NT2/D1 (cell line): ENCODE measurements around the gene SLC16A12.

Source experiments
- DNase-seq: peaks from one replicate; pipeline ENCODE4 v3.0.0-alpha.2; 2011; ENCODE audit warnings: low read depth, low spot score
- H3K27me3 ChIP-seq: 2 replicates; pipeline ENCODE4 v1.6.0; 2011; ENCODE audit warnings: mild to moderate bottlenecking; ENCODE audit not compliant: insufficient read length, insufficient read depth
- H3K36me3 ChIP-seq: 2 replicates; pipeline ENCODE4 v1.6.1; 2011; ENCODE audit warnings: mild to moderate bottlenecking, low read length, mixed read lengths; ENCODE audit not compliant: insufficient read depth, insufficient read length
- H3K4me1 ChIP-seq: 2 replicates; pipeline ENCODE4 v1.5.1; 2011; ENCODE audit not compliant: insufficient read depth, insufficient read length
- H3K4me3 ChIP-seq: 2 replicates; pipeline ENCODE4 v1.5.1; 2011; ENCODE audit warnings: low read depth; ENCODE audit not compliant: insufficient read length
- H3K9ac ChIP-seq: 2 replicates; pipeline ENCODE4 v1.6.0; 2011; ENCODE audit warnings: low read depth; ENCODE audit not compliant: insufficient read length
- H3K9me3 ChIP-seq: 2 replicates; pipeline ENCODE4 v1.5.1; 2011; ENCODE audit warnings: mild to moderate bottlenecking, low read length; ENCODE audit not compliant: insufficient read depth
- SUZ12 ChIP-seq: IDR thresholded peaks from 2 replicates; pipeline ENCODE4 v1.6.1; 2011; ENCODE audit not compliant: insufficient read length, insufficient read depth; ENCODE audit errors: extremely low read depth
- YY1 ChIP-seq: IDR thresholded peaks from 2 replicates; pipeline ENCODE4 v1.6.1; 2011; ENCODE audit not compliant: insufficient read length, insufficient read depth
- ZNF274 ChIP-seq: IDR thresholded peaks from 2 replicates; pipeline ENCODE4 v1.6.1; 2011; ENCODE audit warnings: mild to moderate bottlenecking, low read depth, low read length

The SLC16A12 gene

DNA sequence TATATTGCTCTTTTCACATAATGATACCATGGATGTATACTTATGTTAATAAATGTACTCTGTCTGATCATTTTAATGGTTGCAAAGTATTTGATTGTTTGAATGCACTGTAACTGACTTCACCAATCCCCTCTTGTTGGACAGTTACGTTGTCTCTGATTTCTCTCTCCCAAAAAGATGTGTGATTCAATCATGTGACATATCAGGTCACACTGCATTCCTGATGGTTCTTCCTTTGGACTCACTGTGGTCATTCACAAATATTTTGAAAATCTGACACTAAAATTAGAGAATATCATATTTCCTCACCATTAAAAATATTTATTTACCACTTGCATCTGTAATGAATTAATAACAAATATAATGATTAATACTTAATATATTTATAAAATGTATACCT, 22.2 kb downstream of the SLC16A12 start:
- no peak overlapping the region for H3K9ac ChIP-seq

GRCh38 chr10:89505640-89506275, 29.6 kb downstream of the SLC16A12 start:
- Histone ChIP-seq H3K4me3 (no peak overlapping the region), H3K36me3 (no peaks in the 10 kb centered on the region), H3K9ac (no peak overlapping the region), H3K9me3 (no peaks in the 10 kb centered on the region), H3K4me1 (no peaks in the 10 kb centered on the region), H3K27me3 (no peaks in the 10 kb centered on the region)
- no peak for TF ChIP-seq YY1
- no peak for TF ChIP-seq SUZ12
- TF ChIP-seq ZNF274: no peak
- DNase-seq: no peak

More for the DNA sequence above, 22.2 kb downstream of the SLC16A12 start:
- TF ChIP-seq SUZ12 (no peak), ZNF274 (no peak), YY1 (no peak)
- H3K27me3 ChIP-seq: no peaks in the 10 kb centered on the region
- no peak overlapping the region for H3K4me3 ChIP-seq
- H3K36me3 ChIP-seq: no peaks in the 10 kb centered on the region
- no peaks in the 10 kb centered on the region for H3K4me1 ChIP-seq
- H3K9me3 ChIP-seq: no peaks in the 10 kb centered on the region
- no peak for DNase-seq

- H3K4me1 ChIP-seq: no peaks in the 10 kb centered on the region
- no peaks in the 10 kb centered on the region for H3K27me3 ChIP-seq
- no peak overlapping the region for H3K9ac ChIP-seq
- no peaks in the 10 kb centered on the region for H3K36me3 ChIP-seq
- H3K9me3 ChIP-seq: no peaks in the 10 kb centered on the region
- H3K4me3 ChIP-seq: no peak overlapping the region
- no peak for DNase-seq
- TF ChIP-seq YY1: no peak
- no peak for TF ChIP-seq SUZ12
- no peak for TF ChIP-seq ZNF274
Observed at GRCh38 chr10:89504691-89505090, 30.7 kb downstream of the SLC16A12 start.

DNA sequence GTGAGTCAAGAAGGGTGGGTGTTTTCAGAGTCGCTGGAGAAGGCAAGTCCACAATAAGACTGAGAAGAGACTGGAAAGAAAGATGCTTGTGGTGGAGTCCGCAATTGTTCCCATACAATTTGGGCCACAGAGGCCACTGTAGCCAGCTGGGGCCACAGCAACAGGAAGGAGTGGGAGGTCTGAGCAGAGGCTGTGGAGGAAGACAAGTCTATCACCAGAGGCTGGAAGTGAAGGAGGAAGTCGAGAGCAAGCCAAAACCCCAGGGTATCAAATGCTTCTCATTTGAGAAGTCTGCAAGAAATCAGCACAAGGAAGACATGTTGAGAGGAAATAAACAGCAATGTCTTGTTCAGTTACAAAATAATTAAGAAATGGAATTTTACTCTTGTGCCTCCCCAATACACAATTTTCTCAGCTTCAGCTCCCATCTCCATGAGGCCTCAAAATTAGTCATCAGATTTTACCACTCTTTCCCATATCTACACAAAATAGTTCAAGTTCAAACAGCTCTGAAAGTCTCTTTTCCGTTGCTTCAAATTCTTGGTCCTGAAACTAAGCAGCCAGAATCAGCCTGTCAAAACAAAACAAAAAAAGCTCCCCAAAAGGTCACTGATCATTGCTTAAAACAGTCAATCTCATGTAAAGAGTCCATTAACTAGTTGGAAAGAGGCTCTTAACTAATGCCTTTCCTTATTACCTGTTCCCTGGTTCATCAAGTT, 31.6 kb downstream of the SLC16A12 start:
- Histone ChIP-seq H3K4me3 (no peak overlapping the region), H3K27me3 (no peaks in the 10 kb centered on the region), H3K36me3 (no peaks in the 10 kb centered on the region), H3K9me3 (no peaks in the 10 kb centered on the region), H3K9ac (no peak overlapping the region), H3K4me1 (no peaks in the 10 kb centered on the region)
- TF ChIP-seq SUZ12 (no peak), ZNF274 (no peak), YY1 (no peak)
- no peak for DNase-seq

GRCh38 chr10:89503151-89503550, 32.2 kb downstream of the SLC16A12 start:
- DNase-seq: no peak
- TF ChIP-seq ZNF274: no peak
- no peak for TF ChIP-seq YY1
- TF ChIP-seq SUZ12: no peak
- Histone ChIP-seq H3K27me3 (no peaks in the 10 kb centered on the region), H3K9me3 (no peaks in the 10 kb centered on the region), H3K36me3 (no peaks in the 10 kb centered on the region), H3K4me3 (no peak overlapping the region), H3K4me1 (no peaks in the 10 kb centered on the region), H3K9ac (no peak overlapping the region)

DNA sequence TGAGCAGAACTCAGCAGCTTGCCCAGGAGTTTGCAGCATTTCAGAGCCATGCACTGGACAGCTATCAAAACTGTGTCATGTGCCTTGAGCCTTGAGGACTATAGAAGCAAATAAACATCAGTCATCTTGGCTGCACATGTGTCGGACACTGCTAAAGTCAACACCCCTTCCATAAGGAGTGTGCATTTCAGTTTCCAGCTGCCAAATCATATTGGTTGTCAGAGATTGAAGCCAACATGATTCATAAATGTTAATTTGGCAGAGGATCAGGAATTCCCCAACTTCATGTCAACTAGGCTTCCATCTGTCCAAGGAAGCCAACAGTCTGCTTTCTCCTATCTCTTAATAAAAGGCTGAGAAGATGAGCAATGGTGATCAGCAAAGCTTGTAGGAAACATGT, 32.8 kb downstream of the SLC16A12 start:
- no peak for DNase-seq
- TF ChIP-seq ZNF274: no peak
- TF ChIP-seq SUZ12: no peak
- no peak for TF ChIP-seq YY1
- H3K27me3 ChIP-seq: no peaks in the 10 kb centered on the region
- H3K4me1 ChIP-seq: no peaks in the 10 kb centered on the region
- H3K9me3 ChIP-seq: no peaks in the 10 kb centered on the region
- no peak overlapping the region for H3K9ac ChIP-seq
- no peaks in the 10 kb centered on the region for H3K36me3 ChIP-seq
- no peak overlapping the region for H3K4me3 ChIP-seq

DNA sequence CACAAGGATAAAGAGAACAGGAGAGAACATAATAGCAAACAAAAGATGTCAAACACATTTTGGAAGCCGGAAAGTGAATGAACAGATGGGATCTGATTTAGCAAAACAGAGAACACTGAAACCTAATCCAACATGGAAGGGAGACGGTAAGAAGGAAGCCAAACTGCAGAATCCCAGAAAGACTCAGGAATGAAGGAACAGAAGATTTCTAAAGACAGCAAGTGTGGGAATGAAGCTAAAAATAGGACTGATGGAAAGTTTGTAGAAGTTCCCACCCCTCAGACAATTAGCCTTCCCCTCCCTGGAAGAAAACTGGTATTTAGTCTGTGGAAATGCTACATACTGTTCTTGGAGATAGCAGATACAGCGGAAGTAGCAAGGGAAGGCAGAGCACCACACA, 40.8 kb downstream of the SLC16A12 start:
- no peak overlapping the region for H3K9ac ChIP-seq
- H3K4me1 ChIP-seq: no peaks in the 10 kb centered on the region
- no peak for DNase-seq
- H3K9me3 ChIP-seq: no peaks in the 10 kb centered on the region
- no peaks in the 10 kb centered on the region for H3K36me3 ChIP-seq
- no peak overlapping the region for H3K4me3 ChIP-seq
- H3K27me3 ChIP-seq: no peaks in the 10 kb centered on the region
- TF ChIP-seq YY1 (no peak), SUZ12 (no peak), ZNF274 (no peak)
